Myocyte (in vitro differentiated cells): ENCODE data around the gene NPEPPS. TPM values are rescaled to one million over a fixed set of nuclear protein-coding genes. Genes with fewer than 3 reads are reported as not detected.

Experiments used
- DNase-seq: peaks from one replicate; pipeline ENCODE4 v3.0.0-alpha.2; 2012; ENCODE audit warnings: low read depth
- total RNA-seq: library from RNA; depleted of rRNA; stranded (reverse); fragments of >200 nt; gene quantifications from 2 replicates; pipeline ENCODE4 v1.2.3, GENCODE V29; 2014

Gene NPEPPS
- total RNA-seq, 1 donor from 2014 or later = 170 TPM

GRCh38 chr17:47660064-47660492 lies 129.2 kb downstream of the NPEPPS start:
- no peak for DNase-seq

- DNase-seq = peak; percentile 60
Observed at GRCh38 chr17:47663912-47664623, 133.2 kb downstream of the NPEPPS start.

- no peak for DNase-seq
Observed at GRCh38 chr17:47664624-47664941, 133.7 kb downstream of the NPEPPS start.

- DNase-seq = no peak
Observed at GRCh38 chr17:47665655-47666054, 134.7 kb downstream of the NPEPPS start.

GRCh38 chr17:47669081-47669480 lies 138.2 kb downstream of the NPEPPS start:
- no peak for DNase-seq

- no peak for DNase-seq
Observed at GRCh38 chr17:47670064-47670463, 139.2 kb downstream of the NPEPPS start.

Other genes with a start within 250 kb of the NPEPPS start
- 1.9 and 3.4 TPM in 2 replicates for gene EFCAB13, start 207.2 kb upstream of the NPEPPS start, total RNA-seq
- 230 and 249 TPM in 2 replicates for gene KPNB1, start 118.8 kb downstream of the NPEPPS start, total RNA-seq
- gene TBKBP1, start 163.1 kb downstream of the NPEPPS start, total RNA-seq = 13.7 and 18.0 TPM in 2 replicates
- gene TBX21, start 202.1 kb downstream of the NPEPPS start, total RNA-seq = not detected in 2 replicates